HUES6 (cell line): ENCODE measurements around the gene SCRT2.

Experiments used
- H3K27ac ChIP-seq: 2 replicates; pipeline ENCODE4 v1.7.0; 2013; ENCODE audit warnings: low read depth, mild to moderate bottlenecking, low read length, inconsistent platforms
- H3K27me3 ChIP-seq: 2 replicates; pipeline ENCODE4 v1.6.1; 2013; ENCODE audit warnings: low read length; ENCODE audit not compliant: control insufficient read depth, insufficient read depth
- H3K36me3 ChIP-seq: 2 replicates; pipeline ENCODE4 v1.6.1; 2013; ENCODE audit warnings: low read length; ENCODE audit not compliant: control insufficient read depth, insufficient read depth
- H3K4me1 ChIP-seq: 2 replicates; pipeline ENCODE4 v1.6.1; 2013; ENCODE audit warnings: low read length; ENCODE audit not compliant: control insufficient read depth, insufficient read depth
- H3K4me3 ChIP-seq: 2 replicates; pipeline ENCODE4 v1.5.1; 2013; ENCODE audit warnings: low read depth, low read length
- H3K9ac ChIP-seq: one replicate; pipeline ENCODE4 v1.6.1; 2013; ENCODE audit warnings: mild to moderate bottlenecking, low read length
- H3K9me3 ChIP-seq: 2 replicates; pipeline ENCODE4 v1.6.1; 2013; ENCODE audit warnings: low read depth, low read length; ENCODE audit not compliant: control insufficient read depth, insufficient read depth

SCRT2 gene

DNA sequence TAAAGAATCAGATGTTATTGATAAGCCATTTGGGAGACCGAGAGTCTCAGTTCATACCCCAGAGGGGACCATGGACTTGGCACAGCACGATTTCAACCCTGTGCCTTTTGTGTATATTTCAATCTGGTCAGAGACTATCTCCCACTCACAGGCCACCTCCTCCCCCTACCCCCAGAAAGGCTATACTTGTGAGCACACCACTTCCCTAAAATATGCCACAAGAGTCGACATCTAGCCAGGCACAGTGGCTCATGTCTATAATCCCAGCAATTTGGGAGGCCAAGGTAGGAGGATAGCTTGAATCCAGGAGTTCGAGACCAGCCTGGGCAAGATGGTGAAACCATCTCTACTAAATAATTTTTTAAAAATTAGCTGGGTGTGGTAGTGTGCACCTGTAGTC, 51.9 kb downstream of the SCRT2 start:
- Histone ChIP-seq H3K4me1 (peaks cover 17% of the 10 kb centered on the region), H3K4me3 (no peak overlapping the region), H3K9me3 (no peaks in the 10 kb centered on the region), H3K27ac (no peak overlapping the region), H3K9ac (no peak overlapping the region), H3K36me3 (no peaks in the 10 kb centered on the region), H3K27me3 (0 out of 2 replicates have a peak, but pooled peaks cover 4% of the 10 kb centered on the region)

DNA sequence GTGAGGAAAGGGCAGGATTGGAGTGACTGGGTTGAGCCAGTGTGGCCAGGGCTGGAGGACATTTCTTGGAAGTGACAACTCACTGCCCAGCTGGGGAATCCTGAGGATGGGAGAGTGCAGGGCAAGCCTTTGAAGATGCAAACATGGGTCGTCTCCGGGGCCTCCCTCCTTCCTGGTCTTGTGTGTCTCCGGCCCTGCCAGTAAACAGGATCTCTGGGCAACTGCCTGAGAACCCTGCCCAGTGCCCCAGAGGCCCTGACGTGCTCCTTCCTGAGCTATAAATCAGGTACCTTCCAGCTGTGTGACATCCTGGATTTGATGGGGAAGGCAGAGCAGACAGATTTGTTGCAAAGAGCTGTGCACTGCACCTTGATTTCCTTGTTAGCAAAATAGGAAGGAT, 52.6 kb downstream of the SCRT2 start:
- H3K36me3 ChIP-seq: no peaks in the 10 kb centered on the region
- H3K9ac ChIP-seq: no peak overlapping the region
- H3K9me3 ChIP-seq: peaks cover 6% of the 10 kb centered on the region
- 0 out of 2 replicates have a peak, but pooled peaks cover 4% of the 10 kb centered on the region for H3K27me3 ChIP-seq
- peaks cover 17% of the 10 kb centered on the region for H3K4me1 ChIP-seq
- H3K4me3 ChIP-seq: no peak overlapping the region
- H3K27ac ChIP-seq: no peak overlapping the region

DNA sequence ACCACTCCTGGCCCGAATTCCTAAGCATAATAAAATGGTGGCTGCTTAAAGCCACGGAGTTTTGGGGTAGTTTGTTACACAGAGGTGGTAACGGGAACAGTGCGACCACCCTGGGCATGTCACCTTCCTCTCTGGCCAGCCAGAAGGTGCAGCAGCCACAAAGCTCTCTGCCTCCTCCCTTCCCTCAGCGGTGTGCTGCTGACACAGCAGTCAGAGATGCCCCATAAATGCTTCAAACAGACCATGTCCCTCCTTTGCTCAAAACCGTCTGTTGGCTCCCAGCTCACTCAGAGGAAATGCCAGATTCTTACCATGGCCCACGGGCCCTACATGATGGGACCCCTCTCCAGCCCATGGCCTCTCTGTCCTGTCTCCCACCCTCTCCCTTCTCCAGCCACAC, 53.4 kb downstream of the SCRT2 start:
- Histone ChIP-seq H3K9me3 (peaks cover 11% of the 10 kb centered on the region), H3K27me3 (0 out of 2 replicates have a peak, but pooled peaks cover 4% of the 10 kb centered on the region), H3K9ac (no peak overlapping the region), H3K36me3 (no peaks in the 10 kb centered on the region), H3K4me1 (peaks cover 17% of the 10 kb centered on the region), H3K27ac (no peak overlapping the region), H3K4me3 (no peak overlapping the region)

DNA sequence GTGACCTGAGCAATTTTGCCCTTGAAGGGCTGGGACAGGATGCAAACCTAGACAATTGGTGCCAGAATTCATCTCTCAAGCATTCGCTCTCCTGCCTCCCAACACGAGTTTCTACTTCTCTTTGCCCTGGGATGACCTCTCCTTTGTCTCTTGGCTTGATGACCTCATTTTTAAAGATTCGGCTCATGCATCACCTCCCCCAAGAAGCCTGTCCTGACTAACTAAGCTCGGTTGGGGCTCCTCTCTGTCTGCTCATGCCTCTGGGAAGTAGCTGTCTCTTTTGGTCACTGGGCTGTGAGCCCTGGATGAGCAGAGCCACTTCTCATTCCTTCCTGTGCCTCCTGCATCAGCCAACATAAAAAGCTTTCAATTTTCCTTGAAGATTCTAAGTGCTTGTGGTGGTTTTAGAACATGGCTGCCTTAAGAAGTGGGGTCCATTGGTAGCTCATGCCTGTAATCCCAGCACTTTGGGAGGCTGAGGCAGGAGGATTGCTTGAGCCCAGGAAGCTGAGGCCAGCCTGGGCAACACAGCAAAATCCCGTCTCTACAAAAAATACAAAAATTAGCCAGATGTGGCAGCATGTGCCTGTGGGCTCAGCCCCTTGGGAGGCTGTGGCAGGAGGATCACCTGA, 54.4 kb downstream of the SCRT2 start:
- peaks cover 11% of the 10 kb centered on the region for H3K9me3 ChIP-seq
- H3K27ac ChIP-seq: no peak overlapping the region
- no peak overlapping the region for H3K9ac ChIP-seq
- H3K4me3 ChIP-seq: no peak overlapping the region
- H3K27me3 ChIP-seq: 0 out of 2 replicates have a peak, but pooled peaks cover under 1% of the 10 kb centered on the region
- peaks cover 17% of the 10 kb centered on the region for H3K4me1 ChIP-seq
- H3K36me3 ChIP-seq: no peaks in the 10 kb centered on the region

DNA sequence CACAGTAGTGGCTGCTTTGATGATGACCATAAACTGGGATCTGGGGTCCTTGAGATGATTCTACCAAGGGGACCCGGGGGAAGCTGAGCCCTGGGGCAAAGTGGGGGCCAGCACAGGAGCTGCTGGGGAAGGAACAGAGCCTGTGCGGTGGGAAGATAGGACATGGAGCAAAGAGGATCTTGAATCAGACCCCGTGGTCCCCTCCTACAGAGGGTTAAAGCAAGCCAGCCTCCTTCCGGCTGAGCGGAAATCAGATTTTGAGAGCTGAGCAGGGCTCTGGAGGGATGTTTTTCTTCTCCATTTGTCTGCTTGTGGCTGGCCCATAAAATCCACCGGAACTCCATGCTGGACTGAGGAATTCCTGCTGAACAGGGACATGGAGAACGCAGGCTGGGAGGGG, 55.4 kb downstream of the SCRT2 start:
- H3K9me3 ChIP-seq: peaks cover 11% of the 10 kb centered on the region

DNA sequence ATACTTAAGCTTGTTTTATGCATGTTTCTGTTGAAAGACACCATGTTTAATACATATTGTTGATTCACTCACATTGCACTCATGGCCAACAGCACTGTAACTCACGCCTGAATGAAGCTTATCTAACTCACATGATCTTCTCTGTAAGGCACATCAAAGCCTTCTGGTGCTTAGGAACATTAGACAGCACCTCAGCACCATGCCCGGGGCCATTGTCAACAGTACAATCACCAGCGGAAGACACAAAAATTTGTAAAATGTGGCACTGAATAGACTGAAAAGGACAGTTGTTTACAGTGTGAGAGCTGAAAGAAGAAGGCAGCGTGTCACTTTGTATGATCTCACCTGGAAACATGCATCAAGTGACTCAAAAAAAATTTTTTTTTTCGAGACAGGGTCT, 56.6 kb downstream of the SCRT2 start:
- Histone ChIP-seq H3K27ac (no peak overlapping the region), H3K9ac (no peak overlapping the region), H3K36me3 (no peaks in the 10 kb centered on the region), H3K4me1 (peaks cover 17% of the 10 kb centered on the region), H3K27me3 (no peaks in the 10 kb centered on the region), H3K4me3 (no peak overlapping the region), H3K9me3 (peaks cover 11% of the 10 kb centered on the region)

More for the DNA sequence above, 55.4 kb downstream of the SCRT2 start:
- Histone ChIP-seq H3K4me3 (no peak overlapping the region), H3K4me1 (peaks cover 17% of the 10 kb centered on the region), H3K36me3 (no peaks in the 10 kb centered on the region), H3K27me3 (no peaks in the 10 kb centered on the region), H3K9ac (no peak overlapping the region), H3K27ac (no peak overlapping the region)

DNA sequence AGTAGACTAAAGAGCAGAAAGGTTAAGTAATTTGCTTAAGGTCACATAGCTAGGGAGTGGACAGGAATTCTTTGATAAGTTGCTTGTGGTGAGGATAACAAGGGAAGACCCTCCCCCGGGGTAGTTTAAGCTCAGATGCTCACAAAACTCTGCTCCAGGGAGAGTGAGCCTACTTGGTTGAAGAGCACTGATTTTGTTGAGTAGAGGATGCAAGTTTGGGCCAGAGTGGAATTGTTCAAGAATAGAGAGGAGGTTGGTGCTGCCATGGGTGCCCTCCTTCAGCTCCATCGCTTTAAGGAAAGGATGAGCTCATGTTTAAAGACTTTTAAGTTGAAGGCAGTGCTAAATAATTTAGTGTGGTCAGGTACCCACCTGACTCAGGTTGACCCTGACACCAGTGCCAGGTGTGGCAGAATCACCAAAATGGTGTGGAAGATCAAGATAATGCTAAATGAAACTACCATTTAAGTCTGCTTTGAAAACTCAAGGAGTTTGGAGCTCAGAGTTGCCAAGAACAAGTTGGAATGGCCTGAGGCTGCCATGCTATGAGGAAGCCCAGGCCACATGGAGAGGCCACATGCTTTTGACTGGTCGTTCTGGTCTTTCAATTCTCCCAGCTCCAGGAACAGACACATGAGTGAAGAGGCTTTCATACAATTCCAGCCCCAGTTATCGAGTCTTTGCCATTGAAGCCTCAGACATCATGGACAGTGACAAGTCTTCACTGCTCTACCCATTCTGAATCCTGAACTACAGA, 57.5 kb downstream of the SCRT2 start:
- Histone ChIP-seq H3K27ac (no peak overlapping the region), H3K9me3 (peaks cover 11% of the 10 kb centered on the region), H3K4me1 (peaks cover 15% of the 10 kb centered on the region), H3K27me3 (no peaks in the 10 kb centered on the region), H3K4me3 (no peak overlapping the region), H3K36me3 (no peaks in the 10 kb centered on the region), H3K9ac (no peak overlapping the region)

DNA sequence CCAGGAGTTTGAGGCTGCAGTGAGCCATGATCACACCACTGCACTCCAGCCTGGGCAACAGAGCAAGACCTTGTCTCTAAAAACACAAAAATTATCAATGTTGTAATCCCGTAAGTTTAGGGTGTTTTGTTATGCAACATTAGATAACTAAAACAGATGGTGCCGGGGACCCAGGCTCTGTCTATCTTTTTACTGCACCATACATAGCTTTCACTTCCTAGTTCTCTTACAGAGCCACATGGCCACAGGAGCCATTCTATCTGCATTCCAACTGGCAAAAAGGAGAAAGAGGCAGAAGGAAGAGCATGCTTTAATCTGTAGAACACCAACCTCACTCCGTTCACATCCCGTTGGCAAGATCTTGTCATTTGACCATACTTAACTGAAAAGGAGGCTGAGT, 60.1 kb downstream of the SCRT2 start:
- no peak overlapping the region for H3K27ac ChIP-seq
- H3K4me3 ChIP-seq: no peak overlapping the region
- H3K9ac ChIP-seq: no peak overlapping the region
- H3K27me3 ChIP-seq: peaks cover 24% of the 10 kb centered on the region
- peaks cover 11% of the 10 kb centered on the region for H3K9me3 ChIP-seq
- H3K36me3 ChIP-seq: no peaks in the 10 kb centered on the region
- peaks cover 14% of the 10 kb centered on the region for H3K4me1 ChIP-seq

DNA sequence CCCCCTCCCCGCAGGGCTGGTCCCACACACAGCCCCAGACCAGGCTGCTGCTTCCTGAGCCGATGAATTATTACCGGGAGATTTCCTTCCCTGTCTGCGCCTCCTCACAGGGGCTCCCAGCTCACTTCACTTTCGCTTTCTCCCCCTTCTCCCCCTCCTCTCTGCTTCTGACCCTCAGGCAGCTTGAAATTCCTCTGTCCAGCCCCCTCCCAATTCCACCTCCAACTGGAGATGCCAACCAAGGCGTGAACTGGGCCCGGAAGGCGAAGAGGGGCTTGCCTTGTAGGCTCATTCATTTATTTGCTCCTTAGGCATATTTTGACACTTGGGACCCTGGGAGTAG, 63.8 kb downstream of the SCRT2 start:
- H3K9ac ChIP-seq: no peak overlapping the region
- H3K36me3 ChIP-seq: no peaks in the 10 kb centered on the region
- H3K27ac ChIP-seq: no peak overlapping the region
- no peaks in the 10 kb centered on the region for H3K9me3 ChIP-seq
- H3K4me3 ChIP-seq: peak overlapping the region; percentile 17; the same call in 1 of the 2 replicates
- H3K27me3 ChIP-seq: peaks cover 50% of the 10 kb centered on the region
- H3K4me1 ChIP-seq: peaks cover 21% of the 10 kb centered on the region
